ENCODE results near the gene CLN5.
"Not testable (repeated sequence)": the region's sequence is repeated elsewhere in the genome, so short reads cannot be mapped to it uniquely, and the experiment has no call there.

Gene CLN5

DNA sequence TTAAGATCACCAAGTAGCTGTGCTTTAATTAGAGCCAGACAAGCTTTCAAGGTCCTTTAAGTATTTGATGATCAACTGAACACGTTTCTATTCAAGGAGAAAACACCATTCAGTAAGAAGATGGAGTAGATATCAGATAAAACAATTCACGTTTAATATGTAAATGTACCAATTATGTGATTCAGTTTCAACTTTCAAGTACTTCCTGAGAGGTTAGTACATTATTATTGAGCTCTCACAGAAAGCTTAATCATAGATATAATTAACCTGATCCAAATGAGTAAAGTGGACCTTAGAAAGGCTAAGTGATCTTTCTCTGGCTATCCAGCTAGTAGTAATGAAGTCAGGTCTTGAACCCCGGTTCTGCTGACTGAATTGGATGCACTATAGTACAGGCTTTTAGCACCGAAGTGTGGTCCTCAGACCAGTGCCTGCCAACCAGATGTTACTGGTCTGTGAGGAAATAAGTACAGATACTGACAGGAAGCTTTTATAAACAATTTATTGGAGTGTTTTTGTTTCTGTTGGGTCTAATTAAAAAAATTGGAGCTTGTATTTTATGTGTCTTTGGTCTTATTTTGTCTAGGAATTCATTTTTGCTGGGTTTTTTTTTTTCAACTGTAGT is 10.2 kb downstream of the CLN5 start:
- Histone ChIP-seq H3K27ac (ENCODE audit: low read length) (no peak overlapping the region), H3K36me3 (ENCODE audit: control insufficient read depth in 1 of 2, insufficient read depth in 2 of 2, low read length in 2 of 2) (peaks cover 25% of the 10 kb centered on the region in 2 donors)

GRCh38 chr13:77002590-77003190 is 10.8 kb downstream of the CLN5 start:
- no peaks in the 10 kb centered on the region for H3K9me3 ChIP-seq (ENCODE audit: control insufficient read depth in 1 of 2, low read length in 2 of 2)
- H3K27me3 ChIP-seq (ENCODE audit: low read depth, low read length) = no peaks in the 10 kb centered on the region
- peaks cover 30 to 32% of the 10 kb centered on the region in 2 donors for H3K36me3 ChIP-seq (ENCODE audit: control insufficient read depth in 1 of 2, insufficient read depth in 2 of 2, low read length in 2 of 2)
- H3K4me3 ChIP-seq (ENCODE audit: low read depth in 1 of 2, low read length in 2 of 2) = no peak overlapping the region
- H3K4me1 ChIP-seq (ENCODE audit: control insufficient read depth in 1 of 2, insufficient read depth in 2 of 2, low read length in 2 of 2) = peaks cover 0 to 19% of the 10 kb centered on the region in 2 donors
- no peak overlapping the region for H3K27ac ChIP-seq (ENCODE audit: low read length)

More for the DNA sequence above, 10.2 kb downstream of the CLN5 start:
- H3K27me3 ChIP-seq (ENCODE audit: low read depth, low read length) = no peaks in the 10 kb centered on the region
- no peaks in the 10 kb centered on the region for H3K9me3 ChIP-seq (ENCODE audit: control insufficient read depth in 1 of 2, low read length in 2 of 2)
- no peak overlapping the region for H3K4me3 ChIP-seq (ENCODE audit: low read depth in 1 of 2, low read length in 2 of 2)
- H3K4me1 ChIP-seq (ENCODE audit: control insufficient read depth in 1 of 2, insufficient read depth in 2 of 2, low read length in 2 of 2) = peaks cover 0 to 19% of the 10 kb centered on the region in 2 donors

DNA sequence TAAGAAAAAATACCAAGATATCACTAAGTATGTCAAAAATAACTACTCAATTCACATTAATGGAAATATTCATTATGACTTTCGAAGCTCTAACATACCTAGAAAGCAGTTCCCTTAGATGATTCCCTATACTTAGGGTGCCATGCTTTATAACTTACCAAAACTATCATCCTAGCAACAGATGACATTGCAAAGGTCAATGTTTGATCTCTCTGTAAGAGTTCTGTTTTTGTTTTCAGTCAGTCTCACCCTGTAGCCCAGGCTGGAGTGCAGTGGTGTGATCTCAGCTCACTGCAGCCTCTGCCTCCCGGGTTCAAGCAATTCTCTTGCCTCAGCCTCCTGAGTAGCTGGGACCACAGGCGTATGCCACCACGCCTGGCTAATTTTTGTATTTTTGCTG is 16.5 kb downstream of the CLN5 start:
- H3K27ac ChIP-seq (ENCODE audit: low read length); H3K9me3 ChIP-seq (ENCODE audit: control insufficient read depth in 1 of 2, low read length in 2 of 2); H3K4me3 ChIP-seq (ENCODE audit: low read depth in 1 of 2, low read length in 2 of 2); H3K27me3 ChIP-seq (ENCODE audit: low read depth, low read length): not testable (repeated sequence)
- Histone ChIP-seq H3K4me1 (ENCODE audit: control insufficient read depth in 1 of 2, insufficient read depth in 2 of 2, low read length in 2 of 2) (peaks cover 0 to 19% of the 10 kb centered on the region in 2 donors), H3K36me3 (ENCODE audit: control insufficient read depth in 1 of 2, insufficient read depth in 2 of 2, low read length in 2 of 2) (peaks cover 33 to 46% of the 10 kb centered on the region in 2 donors)

DNA sequence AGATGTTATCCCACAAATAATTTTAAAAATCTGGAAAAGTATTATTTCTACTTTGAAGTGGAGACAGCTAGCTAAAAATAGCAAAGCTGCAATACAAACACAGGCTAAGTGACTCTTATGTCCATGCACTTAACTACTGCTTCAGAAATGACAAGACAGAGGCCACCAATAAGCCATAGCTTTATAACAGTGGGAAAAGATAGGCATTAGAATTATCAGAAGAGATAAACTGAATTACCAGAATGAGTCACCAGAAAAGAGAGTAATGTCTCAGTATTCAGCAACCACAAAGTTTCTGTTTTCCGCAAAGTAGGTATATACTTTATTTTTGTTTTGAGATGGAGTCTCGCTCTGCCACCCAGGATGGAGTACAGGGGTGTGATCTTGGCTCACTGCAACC is 17.1 kb downstream of the CLN5 start:
- Histone ChIP-seq H3K27me3 (ENCODE audit: low read depth, low read length) (no peaks in the 10 kb centered on the region), H3K27ac (ENCODE audit: low read length) (no peak overlapping the region), H3K36me3 (ENCODE audit: control insufficient read depth in 1 of 2, insufficient read depth in 2 of 2, low read length in 2 of 2) (peaks cover 38 to 53% of the 10 kb centered on the region in 2 donors), H3K4me3 (ENCODE audit: low read depth in 1 of 2, low read length in 2 of 2) (no peak overlapping the region), H3K9me3 (ENCODE audit: control insufficient read depth in 1 of 2, low read length in 2 of 2) (no peaks in the 10 kb centered on the region), H3K4me1 (ENCODE audit: control insufficient read depth in 1 of 2, insufficient read depth in 2 of 2, low read length in 2 of 2) (peaks cover 0 to 22% of the 10 kb centered on the region in 2 donors)

GRCh38 chr13:77009719-77010118 is 17.8 kb downstream of the CLN5 start:
- not testable (repeated sequence) for H3K27ac ChIP-seq (ENCODE audit: low read length); H3K4me3 ChIP-seq (ENCODE audit: low read depth in 1 of 2, low read length in 2 of 2); H3K27me3 ChIP-seq (ENCODE audit: low read depth, low read length); H3K9me3 ChIP-seq (ENCODE audit: control insufficient read depth in 1 of 2, low read length in 2 of 2)
- H3K4me1 ChIP-seq (ENCODE audit: control insufficient read depth in 1 of 2, insufficient read depth in 2 of 2, low read length in 2 of 2) = peaks cover 0 to 25% of the 10 kb centered on the region in 2 donors
- peaks cover 46 to 60% of the 10 kb centered on the region in 2 donors for H3K36me3 ChIP-seq (ENCODE audit: control insufficient read depth in 1 of 2, insufficient read depth in 2 of 2, low read length in 2 of 2)

GRCh38 chr13:77013853-77014542 is 22.1 kb downstream of the CLN5 start:
- Histone ChIP-seq H3K4me3 (ENCODE audit: low read depth in 1 of 2, low read length in 2 of 2) (no peak overlapping the region), H3K27ac (ENCODE audit: low read length) (no peak overlapping the region), H3K36me3 (ENCODE audit: control insufficient read depth in 1 of 2, insufficient read depth in 2 of 2, low read length in 2 of 2) (peaks cover 56 to 59% of the 10 kb centered on the region in 2 donors), H3K4me1 (ENCODE audit: control insufficient read depth in 1 of 2, insufficient read depth in 2 of 2, low read length in 2 of 2) (peaks cover 0 to 21% of the 10 kb centered on the region in 2 donors), H3K27me3 (ENCODE audit: low read depth, low read length) (no peaks in the 10 kb centered on the region), H3K9me3 (ENCODE audit: control insufficient read depth in 1 of 2, low read length in 2 of 2) (no peaks in the 10 kb centered on the region)

DNA sequence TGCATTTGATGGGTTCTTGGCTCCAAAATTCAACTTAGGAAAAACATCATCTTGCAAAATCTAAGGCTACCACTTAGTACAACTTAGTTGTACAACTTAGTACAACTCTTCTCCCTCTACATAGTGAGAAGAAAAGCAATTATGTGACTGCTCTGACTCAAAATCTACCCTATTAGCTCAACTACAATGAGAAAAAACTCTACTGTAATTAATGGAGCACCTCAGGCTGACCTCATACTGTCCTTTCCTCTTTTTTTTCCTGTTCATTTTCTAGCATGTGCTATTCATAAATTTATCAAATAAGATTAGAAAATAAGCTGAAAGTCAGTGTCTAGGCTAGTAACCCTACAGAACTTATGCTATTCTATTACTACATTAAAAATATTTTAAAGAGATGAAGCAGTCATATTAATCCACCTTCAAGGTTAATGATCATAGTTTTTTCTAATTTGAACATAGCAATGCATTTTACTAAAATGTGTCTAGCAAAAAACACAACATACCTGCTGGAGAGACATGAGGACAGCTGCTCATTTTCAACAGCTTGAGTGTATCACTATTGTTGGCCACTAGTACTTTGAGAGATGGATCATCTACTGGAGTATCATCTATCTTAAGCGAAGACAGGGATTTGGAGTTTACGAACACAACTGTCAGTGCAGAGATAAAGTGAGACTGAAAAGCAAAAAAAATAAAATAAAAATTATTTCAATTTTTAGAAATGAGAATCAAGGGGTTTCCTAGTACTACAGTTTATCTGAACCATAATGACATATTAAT is 23.2 kb downstream of the CLN5 start:
- Histone ChIP-seq H3K9me3 (ENCODE audit: control insufficient read depth in 1 of 2, low read length in 2 of 2) (no peaks in the 10 kb centered on the region), H3K27ac (ENCODE audit: low read length) (no peak overlapping the region), H3K36me3 (ENCODE audit: control insufficient read depth in 1 of 2, insufficient read depth in 2 of 2, low read length in 2 of 2) (peaks cover 51 to 59% of the 10 kb centered on the region in 2 donors), H3K4me1 (ENCODE audit: control insufficient read depth in 1 of 2, insufficient read depth in 2 of 2, low read length in 2 of 2) (peaks cover 3 to 26% of the 10 kb centered on the region in 2 donors), H3K27me3 (ENCODE audit: low read depth, low read length) (no peaks in the 10 kb centered on the region), H3K4me3 (ENCODE audit: low read depth in 1 of 2, low read length in 2 of 2) (no peak overlapping the region)

GRCh38 chr13:77016251-77016812 is 24.5 kb downstream of the CLN5 start:
- Histone ChIP-seq H3K27ac (ENCODE audit: low read length) (no peak overlapping the region), H3K27me3 (ENCODE audit: low read depth, low read length) (no peaks in the 10 kb centered on the region), H3K36me3 (ENCODE audit: control insufficient read depth in 1 of 2, insufficient read depth in 2 of 2, low read length in 2 of 2) (peaks cover 39 to 53% of the 10 kb centered on the region in 2 donors), H3K4me3 (ENCODE audit: low read depth in 1 of 2, low read length in 2 of 2) (no peak overlapping the region), H3K9me3 (ENCODE audit: control insufficient read depth in 1 of 2, low read length in 2 of 2) (no peaks in the 10 kb centered on the region), H3K4me1 (ENCODE audit: control insufficient read depth in 1 of 2, insufficient read depth in 2 of 2, low read length in 2 of 2) (peaks cover 3 to 37% of the 10 kb centered on the region in 2 donors)

- Histone ChIP-seq H3K9me3 (ENCODE audit: control insufficient read depth in 1 of 2, low read length in 2 of 2) (no peaks in the 10 kb centered on the region), H3K4me1 (ENCODE audit: control insufficient read depth in 1 of 2, insufficient read depth in 2 of 2, low read length in 2 of 2) (peaks cover 4 to 45% of the 10 kb centered on the region in 2 donors), H3K4me3 (ENCODE audit: low read depth in 1 of 2, low read length in 2 of 2) (no peak overlapping the region), H3K36me3 (ENCODE audit: control insufficient read depth in 1 of 2, insufficient read depth in 2 of 2, low read length in 2 of 2) (peaks cover 32 to 49% of the 10 kb centered on the region in 2 donors), H3K27me3 (ENCODE audit: low read depth, low read length) (no peaks in the 10 kb centered on the region), H3K27ac (ENCODE audit: low read length) (no peak overlapping the region)
Observed at GRCh38 chr13:77016888-77017623, 25.2 kb downstream of the CLN5 start.

DNA sequence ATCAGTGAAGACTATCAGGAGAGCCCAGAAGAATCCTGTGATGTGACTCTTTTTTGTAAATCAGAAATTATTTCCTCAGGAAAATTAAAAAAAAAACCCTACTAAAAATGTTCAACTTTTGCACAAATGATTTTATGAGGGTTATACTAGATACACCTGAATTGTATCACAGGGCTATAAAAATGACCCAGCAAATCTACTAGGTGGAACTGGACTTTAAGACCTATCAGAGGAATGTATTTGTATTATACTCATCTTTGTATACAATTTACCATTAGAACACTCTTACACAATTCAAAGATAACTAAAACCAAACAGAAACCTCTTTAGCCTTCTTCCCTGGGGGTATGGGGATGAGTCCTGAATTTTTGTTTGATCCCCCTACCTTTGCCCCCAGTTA is 27.9 kb downstream of the CLN5 start:
- H3K4me3 ChIP-seq (ENCODE audit: low read depth in 1 of 2, low read length in 2 of 2) = no peak overlapping the region
- H3K9me3 ChIP-seq (ENCODE audit: control insufficient read depth in 1 of 2, low read length in 2 of 2) = no peaks in the 10 kb centered on the region
- no peaks in the 10 kb centered on the region for H3K27me3 ChIP-seq (ENCODE audit: low read depth, low read length)
- no peak overlapping the region for H3K27ac ChIP-seq (ENCODE audit: low read length)
- peaks cover 13 to 32% of the 10 kb centered on the region in 2 donors for H3K36me3 ChIP-seq (ENCODE audit: control insufficient read depth in 1 of 2, insufficient read depth in 2 of 2, low read length in 2 of 2)
- peaks cover 25 to 65% of the 10 kb centered on the region in 2 donors for H3K4me1 ChIP-seq (ENCODE audit: control insufficient read depth in 1 of 2, insufficient read depth in 2 of 2, low read length in 2 of 2)

All from muscle layer of duodenum (tissue), 2 donors.